HG03342 (cell line): ENCODE results near the gene ADAMTS12.

Experiments used
- ATAC-seq: cut with Tn5 transposase; IDR thresholded peaks from one replicate; pipeline ENCODE4 v1.9.1; 2021; ENCODE audit warnings: mild to moderate bottlenecking, moderate library complexity; ENCODE audit not compliant: unreplicated experiment

Gene ADAMTS12

GRCh38 chr5:33488558-33489355 is 403.0 kb downstream of the ADAMTS12 start:
- ATAC-seq = no peak

GRCh38 chr5:33487236-33487635 is 404.6 kb downstream of the ADAMTS12 start:
- no peak for ATAC-seq

DNA sequence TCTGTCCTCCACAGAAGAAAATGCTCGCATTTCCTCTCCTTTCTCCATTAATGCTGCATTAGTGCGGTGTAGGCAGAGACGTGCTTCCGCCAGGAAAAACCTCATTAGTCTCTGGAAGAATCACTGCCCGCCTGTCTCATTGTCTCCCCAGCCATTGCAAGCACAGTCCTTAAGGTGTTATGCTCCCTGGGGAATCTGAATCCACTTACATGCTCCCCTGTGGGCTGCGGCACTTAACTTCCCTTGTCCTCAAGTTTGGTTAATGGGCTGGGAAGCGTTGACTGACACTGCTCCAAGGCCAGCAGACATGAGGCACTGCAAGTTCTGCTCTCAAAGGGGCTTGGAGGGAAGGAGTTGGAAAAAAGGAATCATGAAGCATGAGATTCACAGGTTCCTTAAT is 409.5 kb downstream of the ADAMTS12 start:
- no peak for ATAC-seq

DNA sequence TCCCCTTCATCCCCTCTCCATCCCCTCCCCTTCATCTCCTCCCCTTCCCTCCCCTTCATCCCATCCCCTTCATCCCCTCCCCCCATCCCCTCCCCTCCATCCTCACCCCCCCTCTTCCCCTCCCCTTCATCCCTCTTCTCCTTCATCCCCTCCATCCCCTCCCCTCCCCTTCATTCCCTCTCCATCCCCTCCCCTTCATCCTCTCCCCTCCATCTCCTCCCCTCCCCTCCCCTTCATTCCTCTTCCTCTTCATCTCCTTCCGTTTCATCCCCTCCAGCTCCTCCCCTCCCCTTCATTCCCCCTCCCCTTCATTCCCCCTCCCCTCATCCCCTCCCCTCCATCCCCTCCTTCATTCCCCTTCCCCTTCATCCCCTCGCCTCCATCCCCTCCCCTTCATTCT is 410.9 kb downstream of the ADAMTS12 start:
- no peak for ATAC-seq

DNA sequence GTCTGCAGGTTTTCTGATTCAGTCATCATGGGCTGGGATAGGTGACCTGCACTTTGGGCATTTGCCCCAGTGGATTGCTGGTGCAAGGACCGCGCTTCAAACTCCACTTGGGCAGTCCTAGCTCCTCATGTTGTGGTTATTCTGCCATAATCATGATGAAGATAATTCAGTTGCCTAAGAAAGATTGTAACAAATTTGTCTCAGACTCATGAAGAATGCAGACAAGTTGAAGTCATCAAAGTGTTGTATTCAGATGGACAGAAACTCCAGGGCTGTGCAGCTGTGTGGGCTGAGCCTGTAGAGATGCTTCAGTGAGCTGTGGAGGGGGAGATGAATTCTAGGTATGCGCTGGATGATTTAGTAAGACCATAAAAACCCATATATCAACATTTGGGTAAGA is 412.5 kb downstream of the ADAMTS12 start:
- ATAC-seq = no peak

- ATAC-seq = no peak
Measured at GRCh38 chr5:33477816-33478215, 414.0 kb downstream of the ADAMTS12 start.

GRCh38 chr5:33476992-33477391 is 414.8 kb downstream of the ADAMTS12 start:
- no peak for ATAC-seq

DNA sequence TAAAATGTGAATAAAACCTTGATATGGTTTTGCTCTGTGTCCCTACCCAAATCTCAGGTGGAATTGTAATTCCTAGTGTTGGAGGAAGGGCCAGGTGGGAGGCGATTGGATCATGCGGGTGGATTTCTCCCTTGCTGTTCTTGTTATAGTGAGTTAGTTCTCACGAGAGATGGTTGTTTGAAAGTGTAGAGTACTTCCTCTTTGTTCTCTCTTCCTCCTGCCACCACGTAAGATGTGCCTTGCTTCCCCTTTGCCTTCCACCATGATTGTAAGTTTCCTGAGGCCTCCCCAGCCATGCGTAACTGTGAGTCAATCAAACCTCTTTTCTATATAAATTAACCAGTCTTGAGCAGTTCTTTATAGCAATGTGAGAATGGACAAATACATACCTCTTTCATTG is 416.1 kb downstream of the ADAMTS12 start:
- ATAC-seq = no peak

DNA sequence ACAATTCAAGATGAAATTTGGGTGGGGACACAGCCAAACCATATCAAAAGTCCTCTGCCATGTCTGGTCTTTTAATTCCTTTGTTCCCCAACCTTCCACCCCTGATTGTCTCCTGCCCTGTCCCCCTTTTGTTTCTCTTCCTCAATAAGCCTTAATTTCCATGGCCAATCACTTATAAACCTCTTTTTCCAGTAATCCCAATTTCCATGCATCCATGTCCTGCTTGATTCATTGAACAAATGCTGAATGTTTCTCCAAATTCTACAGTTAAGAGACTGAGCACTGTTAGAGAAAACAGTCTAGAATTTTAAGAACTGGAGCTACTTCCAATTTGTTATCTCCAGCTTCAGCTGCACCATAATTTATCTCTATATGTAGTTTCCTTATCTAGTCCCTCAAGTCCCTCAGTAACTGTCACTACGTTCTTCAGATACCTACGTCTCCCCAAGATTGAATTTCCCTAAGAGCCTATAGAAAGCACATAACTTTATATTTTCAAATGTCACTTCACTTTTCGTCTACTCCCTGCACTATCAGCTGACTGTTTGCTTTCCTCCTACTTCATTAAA is 416.8 kb downstream of the ADAMTS12 start:
- no peak for ATAC-seq

- no peak for ATAC-seq
Measured at GRCh38 chr5:33474004-33474403, 417.8 kb downstream of the ADAMTS12 start.
